GM19467 (cell line): ENCODE data around the gene SHISA3.

Experiments
- ATAC-seq: cut with Tn5 transposase; IDR thresholded peaks from one replicate; pipeline ENCODE4 v1.9.1; 2021; ENCODE audit warnings: mild to moderate bottlenecking, moderate library complexity; ENCODE audit not compliant: unreplicated experiment

The SHISA3 gene

DNA sequence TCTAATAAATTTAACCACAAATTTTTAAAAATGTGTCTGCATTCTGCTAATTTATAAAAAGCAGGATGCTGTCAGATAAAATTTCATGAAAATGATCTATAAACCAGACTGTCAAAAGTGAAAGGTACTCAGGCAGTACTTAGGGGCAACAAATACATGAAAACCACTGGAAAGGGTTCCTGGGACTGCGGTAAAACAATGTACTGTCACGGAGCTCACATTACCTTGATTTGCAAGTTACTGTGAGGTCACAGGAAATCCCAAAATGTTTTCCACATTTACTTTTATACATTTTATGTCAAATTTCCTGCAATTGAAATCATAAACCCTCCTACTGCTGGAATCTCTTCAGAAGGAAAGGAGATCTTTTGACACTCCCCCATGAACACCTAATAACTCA, 45.3 kb downstream of the SHISA3 start:
- no peak for ATAC-seq

DNA sequence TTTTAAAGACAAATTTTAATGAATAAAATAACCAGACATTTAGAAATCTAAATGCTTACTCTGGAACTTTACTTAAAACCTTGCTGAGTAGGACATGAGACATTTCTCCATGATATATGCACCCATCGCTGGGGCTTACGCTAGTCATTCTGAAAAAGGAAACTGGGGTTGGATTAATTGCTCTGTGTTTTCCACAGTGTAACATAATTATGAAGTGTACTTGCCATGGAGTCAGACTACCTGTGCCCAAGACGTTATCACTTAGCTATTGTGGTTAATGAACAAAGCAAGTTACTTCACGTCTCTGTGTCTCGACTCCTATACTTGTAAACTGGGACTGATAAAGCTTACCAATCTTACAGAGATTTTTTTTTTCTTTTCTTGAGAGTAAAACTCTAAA, 47.8 kb downstream of the SHISA3 start:
- no peak for ATAC-seq

GRCh38 chr4:42446823-42447222, 49.5 kb downstream of the SHISA3 start:
- no peak for ATAC-seq
